Kidney tubule cell (primary cell): ENCODE results near the gene AGT.
A peak's percentile ranks its signal among the peaks of the same experiment; 100 is the strongest.
"Not testable (repeated sequence)": the region's sequence is repeated elsewhere in the genome, so short reads cannot be mapped to it uniquely, and the experiment has no call there.

Source experiments
- DNase-seq: peaks from one replicate; pipeline ENCODE4 v3.0.0-alpha.2; 2018; ENCODE audit warnings: low spot score

Gene AGT

GRCh38 chr1:230691615-230692014 is 22.3 kb downstream of the AGT start:
- DNase-seq = no peak

- no peak for DNase-seq
These were observed 23.8 kb downstream of the AGT start for GRCh38 chr1:230690101-230690500.

GRCh38 chr1:230686747-230687146 is 27.2 kb downstream of the AGT start:
- no peak for DNase-seq

GRCh38 chr1:230684998-230685397 is 28.9 kb downstream of the AGT start:
- DNase-seq = no peak

GRCh38 chr1:230684146-230684545 is 29.8 kb downstream of the AGT start:
- DNase-seq = peak; percentile 85

- peak; percentile 49 for DNase-seq
These were observed 30.9 kb downstream of the AGT start for GRCh38 chr1:230682882-230683610.

GRCh38 chr1:230682274-230682673 is 31.6 kb downstream of the AGT start:
- peak; percentile 22 for DNase-seq

- DNase-seq = peak; percentile 95
These were observed 32.3 kb downstream of the AGT start for GRCh38 chr1:230681599-230681998.

- no peak for DNase-seq
These were observed 33.5 kb downstream of the AGT start for GRCh38 chr1:230680300-230681025.

GRCh38 chr1:230679825-230680224 is 34.1 kb downstream of the AGT start:
- DNase-seq = no peak

- DNase-seq = no peak
These were observed 34.7 kb downstream of the AGT start for GRCh38 chr1:230679192-230679591.

- no peak for DNase-seq
These were observed 36.7 kb downstream of the AGT start for GRCh38 chr1:230677200-230677599.

- DNase-seq = no peak
These were observed 39.3 kb downstream of the AGT start for GRCh38 chr1:230674581-230674980.

GRCh38 chr1:230669543-230669942 is 44.4 kb downstream of the AGT start:
- DNase-seq = no peak

GRCh38 chr1:230668227-230668626 is 45.7 kb downstream of the AGT start:
- no peak for DNase-seq

- DNase-seq = no peak
These were observed 51.9 kb downstream of the AGT start for GRCh38 chr1:230661976-230662375.

- DNase-seq = no peak
These were observed 55.2 kb downstream of the AGT start for GRCh38 chr1:230658691-230659090.

GRCh38 chr1:230658103-230658502 is 55.8 kb downstream of the AGT start:
- DNase-seq = not testable (repeated sequence)

GRCh38 chr1:230656719-230657118 is 57.2 kb downstream of the AGT start:
- DNase-seq = not testable (repeated sequence)
